Kidney epithelial cell (primary cell): ENCODE results near the gene ACSF3. TPM values are rescaled to one million over a fixed set of nuclear protein-coding genes. Genes with fewer than 3 reads are reported as not detected.

Source experiments
- DNase-seq: peaks from one replicate; pipeline ENCODE4 v3.0.0-alpha.2; 2010; ENCODE audit warnings: low read depth
- H3K27me3 ChIP-seq: 2 replicates; pipeline ENCODE4 v1.6.0; 2011; ENCODE audit warnings: low read length; ENCODE audit not compliant: control insufficient read depth, insufficient read depth
- H3K36me3 ChIP-seq: 2 replicates; pipeline ENCODE4 v1.5.1; 2011; ENCODE audit warnings: low read length; ENCODE audit not compliant: control insufficient read depth, insufficient read depth
- H3K4me3 ChIP-seq: 2 replicates; pipeline ENCODE4 v1.5.1; 2011; ENCODE audit warnings: low read depth, mild to moderate bottlenecking, control low read depth, low read length
- total RNA-seq: library from RNA; depleted of rRNA; stranded (reverse); fragments of >200 nt; gene quantifications from 2 replicates; pipeline ENCODE4 v1.2.3, GENCODE V29; 2015
- TF ChIP-seq, protein P1 (sequence below): IDR thresholded peaks from 2 replicates; pipeline ENCODE4 v1.5.1; 2011; ENCODE audit warnings: mild to moderate bottlenecking, moderate library complexity, low read length, control low read depth, inconsistent platforms; ENCODE audit not compliant: insufficient read depth, poor library complexity, severe bottlenecking

Gene ACSF3
- total RNA-seq, 1 donor from 2014 or later, result 36.9 TPM

GRCh38 chr16:89106533-89107202 is 13.0 kb downstream of the ACSF3 start:
- H3K4me3 ChIP-seq, result no peak overlapping the region
- TF ChIP-seq, protein P1, sequence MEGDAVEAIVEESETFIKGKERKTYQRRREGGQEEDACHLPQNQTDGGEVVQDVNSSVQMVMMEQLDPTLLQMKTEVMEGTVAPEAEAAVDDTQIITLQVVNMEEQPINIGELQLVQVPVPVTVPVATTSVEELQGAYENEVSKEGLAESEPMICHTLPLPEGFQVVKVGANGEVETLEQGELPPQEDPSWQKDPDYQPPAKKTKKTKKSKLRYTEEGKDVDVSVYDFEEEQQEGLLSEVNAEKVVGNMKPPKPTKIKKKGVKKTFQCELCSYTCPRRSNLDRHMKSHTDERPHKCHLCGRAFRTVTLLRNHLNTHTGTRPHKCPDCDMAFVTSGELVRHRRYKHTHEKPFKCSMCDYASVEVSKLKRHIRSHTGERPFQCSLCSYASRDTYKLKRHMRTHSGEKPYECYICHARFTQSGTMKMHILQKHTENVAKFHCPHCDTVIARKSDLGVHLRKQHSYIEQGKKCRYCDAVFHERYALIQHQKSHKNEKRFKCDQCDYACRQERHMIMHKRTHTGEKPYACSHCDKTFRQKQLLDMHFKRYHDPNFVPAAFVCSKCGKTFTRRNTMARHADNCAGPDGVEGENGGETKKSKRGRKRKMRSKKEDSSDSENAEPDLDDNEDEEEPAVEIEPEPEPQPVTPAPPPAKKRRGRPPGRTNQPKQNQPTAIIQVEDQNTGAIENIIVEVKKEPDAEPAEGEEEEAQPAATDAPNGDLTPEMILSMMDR, result no peak
- DNase-seq, result no peak
- no peaks in the 10 kb centered on the region for H3K27me3 ChIP-seq
- H3K36me3 ChIP-seq, result no peaks in the 10 kb centered on the region

GRCh38 chr16:89107203-89107582 is 13.5 kb downstream of the ACSF3 start:
- TF ChIP-seq, protein P1, result no peak
- no peaks in the 10 kb centered on the region for H3K36me3 ChIP-seq
- DNase-seq, result no peak
- H3K27me3 ChIP-seq, result no peaks in the 10 kb centered on the region
- no peak overlapping the region for H3K4me3 ChIP-seq

DNA sequence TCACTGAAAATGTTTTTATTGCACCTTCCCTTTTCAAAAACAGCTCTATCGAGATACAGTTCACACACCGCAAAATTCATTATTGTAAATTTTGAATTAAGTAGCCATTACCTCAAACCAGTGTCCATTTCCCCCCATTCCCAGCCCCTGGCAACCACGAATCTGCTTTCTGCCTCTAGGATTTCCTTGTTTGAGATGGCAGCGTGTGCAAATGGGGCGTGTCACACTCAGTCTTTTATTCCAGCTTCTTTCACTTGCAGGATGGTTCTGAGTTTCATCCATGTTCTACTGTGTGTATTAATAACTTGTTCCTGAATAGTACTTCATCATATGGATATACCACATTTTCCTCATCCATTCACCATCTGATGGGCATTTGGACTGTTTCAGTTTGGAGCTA is 14.8 kb downstream of the ACSF3 start:
- Histone ChIP-seq H3K36me3 (peaks cover 1% of the 10 kb centered on the region), H3K4me3 (no peak overlapping the region), H3K27me3 (no peaks in the 10 kb centered on the region)
- no peak for DNase-seq
- TF ChIP-seq, protein P1, result no peak

DNA sequence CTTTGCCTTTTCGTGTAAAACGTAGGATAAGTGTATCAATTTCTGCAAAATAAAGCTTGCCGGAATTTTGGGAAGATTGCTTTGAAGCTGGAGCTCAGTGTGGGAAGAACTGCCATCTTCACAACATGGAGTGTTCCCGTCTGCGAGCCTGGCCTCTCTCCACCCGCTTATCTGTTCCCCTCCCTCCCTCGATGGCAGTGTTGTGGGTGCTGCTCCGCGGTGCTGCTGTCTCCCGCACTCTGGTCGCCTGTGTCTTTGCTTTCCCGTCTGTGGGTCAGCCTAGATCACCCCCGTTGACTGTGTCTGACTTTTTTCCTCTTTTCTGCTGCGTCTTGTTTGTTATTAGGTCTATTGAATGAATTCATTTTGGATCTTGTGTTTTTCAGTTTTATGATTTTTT is 17.0 kb downstream of the ACSF3 start:
- Histone ChIP-seq H3K36me3 (peaks cover 1% of the 10 kb centered on the region), H3K4me3 (no peak overlapping the region), H3K27me3 (no peaks in the 10 kb centered on the region)
- no peak for DNase-seq
- TF ChIP-seq, protein P1, result no peak

- DNase-seq, result no peak
- TF ChIP-seq, protein P1, result no peak
- Histone ChIP-seq H3K27me3 (no peaks in the 10 kb centered on the region), H3K4me3 (no peak overlapping the region), H3K36me3 (peaks cover 1% of the 10 kb centered on the region)
Observed at GRCh38 chr16:89111263-89111662, 17.6 kb downstream of the ACSF3 start.

DNA sequence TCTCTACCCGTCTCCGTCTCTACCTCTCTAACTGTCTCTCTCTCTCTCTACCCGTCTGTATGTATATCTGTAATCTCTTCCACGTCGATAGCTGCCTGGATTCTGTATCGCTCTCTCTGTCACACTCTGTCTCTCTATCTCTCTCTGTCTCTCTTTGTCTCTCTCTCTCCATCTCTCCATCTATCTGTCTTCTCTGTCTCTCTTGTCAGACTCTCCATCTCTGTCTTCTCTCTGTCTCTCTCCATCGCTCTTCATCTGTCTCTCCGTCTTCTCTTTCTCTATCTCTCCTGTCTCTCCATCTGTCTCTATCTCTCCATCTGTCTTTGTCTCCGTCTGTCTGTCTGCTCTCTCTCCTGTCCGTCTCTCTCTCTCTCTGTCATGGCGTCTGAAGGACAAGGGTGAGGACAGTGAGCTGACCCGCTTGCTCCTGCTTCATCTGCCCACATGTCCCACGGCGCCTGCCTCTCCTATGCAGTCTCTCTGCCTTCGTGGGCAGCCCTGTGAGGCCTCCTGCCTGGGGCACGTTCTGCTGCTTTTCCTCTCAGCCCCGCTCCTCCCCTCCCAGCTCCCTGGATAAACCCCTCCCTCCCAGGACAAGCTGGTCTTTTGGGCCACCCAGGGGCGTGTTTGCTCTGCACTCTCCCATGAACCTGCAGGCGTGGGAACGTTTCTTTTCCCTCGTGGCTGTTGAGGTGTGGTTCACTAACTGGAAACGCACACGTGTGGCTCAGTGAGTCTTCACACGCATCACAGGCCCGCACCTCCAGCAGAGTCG is 18.9 kb downstream of the ACSF3 start:
- Histone ChIP-seq H3K4me3 (no peak overlapping the region), H3K27me3 (no peaks in the 10 kb centered on the region), H3K36me3 (peaks cover 1% of the 10 kb centered on the region)
- DNase-seq, result no peak
- TF ChIP-seq, protein P1, result no peak
